Activated CD4-positive, alpha-beta T cell treated with anti-CD3 and anti-CD28 coated beads, Interleukin-2, amount 50 U/mL, for 48 hours (primary cell): ENCODE measurements around the gene BHLHE41.

Source experiments
- DNase-seq, 2 experiments: peaks; one replicate each; pipeline ENCODE4 v3.0.0-alpha.2; 2020

BHLHE41 gene

DNA sequence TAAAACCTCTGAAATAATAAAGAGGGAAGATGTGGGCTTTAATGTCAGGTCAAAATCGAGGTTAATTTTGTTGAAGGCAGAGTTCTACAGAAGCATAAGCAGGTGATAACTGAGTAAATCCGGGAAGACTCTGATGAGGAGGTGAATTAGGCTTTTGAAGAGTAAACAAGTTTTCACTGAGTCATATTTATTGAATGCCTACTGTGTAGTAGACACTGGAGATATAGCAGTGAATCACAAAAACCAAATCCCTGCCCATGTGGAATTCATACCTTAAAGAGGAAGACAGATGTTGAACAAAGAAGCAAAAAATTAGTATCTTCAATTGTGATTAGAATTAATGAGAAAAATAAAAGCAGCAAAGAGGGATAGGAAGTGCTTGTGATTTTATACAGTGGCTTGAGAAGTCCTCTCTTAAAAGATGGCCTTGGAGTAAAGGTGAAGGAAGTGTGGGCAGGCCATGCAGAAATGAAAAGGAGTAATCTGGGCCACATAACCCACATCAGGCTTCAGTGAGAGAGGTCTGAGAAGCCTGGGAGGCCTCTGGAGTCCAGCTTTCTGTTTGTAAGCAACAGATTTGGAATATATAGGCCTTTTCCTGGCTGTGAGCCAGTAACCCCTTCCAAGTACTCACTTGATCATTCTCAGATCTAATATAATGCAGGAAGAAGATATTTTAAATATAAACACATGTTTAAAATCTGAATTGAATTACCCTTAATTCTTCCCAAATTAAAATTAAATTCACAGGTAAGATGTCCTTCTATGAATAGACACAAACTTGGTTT lies 46.7 kb downstream of the BHLHE41 start:
- no peak for DNase-seq
